OCI-LY1 (cell line): ENCODE measurements around the gene TRPC1.
A peak's percentile ranks its signal among the peaks of the same experiment; 100 is the strongest.

Source experiments
- H2AFZ ChIP-seq: fragments of 200-600 bp; sonication (generic), shearing (Covaris generic); 2 replicates; pipeline ENCODE4 v1.6.0; 2014; ENCODE audit warnings: antibody characterized with exemption, mild to moderate bottlenecking, low read length
- H3F3A ChIP-seq: fragments of 200-600 bp; sonication (generic), shearing (Covaris generic); 2 replicates; pipeline ENCODE4 v1.6.0; 2014; ENCODE audit warnings: mild to moderate bottlenecking, antibody characterized with exemption, low read length, moderate library complexity; ENCODE audit not compliant: insufficient read depth
- H3K27ac ChIP-seq: fragments of 200-600 bp; sonication (generic); 2 replicates; pipeline ENCODE4 v1.5.1; 2014; ENCODE audit warnings: low read length, mixed run types, mild to moderate bottlenecking, low read depth; ENCODE audit not compliant: poor library complexity, severe bottlenecking
- H3K27me3 ChIP-seq: fragments of 200-600 bp; sonication (generic); 2 replicates; pipeline ENCODE4 v1.6.0; 2014; ENCODE audit warnings: antibody characterized with exemption, mild to moderate bottlenecking, low read length, moderate library complexity; ENCODE audit not compliant: insufficient read depth
- H3K36me3 ChIP-seq: fragments of 200-600 bp; sonication (generic); 2 replicates; pipeline ENCODE4 v1.6.1; 2014; ENCODE audit warnings: mild to moderate bottlenecking, antibody characterized with exemption, low read length, moderate library complexity, mixed read lengths; ENCODE audit not compliant: insufficient read depth
- H3K4me1 ChIP-seq: fragments of 200-600 bp; sonication (generic); 2 replicates; pipeline ENCODE4 v1.5.1; 2014; ENCODE audit warnings: mild to moderate bottlenecking, low read length, moderate library complexity; ENCODE audit not compliant: insufficient read depth, severe bottlenecking
- H3K4me2 ChIP-seq: fragments of 200-600 bp; sonication (generic), shearing (Covaris generic); 2 replicates; pipeline ENCODE4 v1.6.1; 2014; ENCODE audit warnings: low read length
- H3K4me3 ChIP-seq: fragments of 200-600 bp; sonication (generic); 2 replicates; pipeline ENCODE4 v1.5.1; 2014; ENCODE audit warnings: low read length, low read depth, mild to moderate bottlenecking, mixed read lengths; ENCODE audit not compliant: poor library complexity, severe bottlenecking
- H3K79me2 ChIP-seq: fragments of 200-600 bp; shearing (Covaris generic); 2 replicates; pipeline ENCODE4 v1.6.1; 2016; ENCODE audit warnings: mixed run types, low read length, mixed read lengths; ENCODE audit not compliant: insufficient read depth
- H3K9ac ChIP-seq: fragments of 200-600 bp; sonication (generic), shearing (Covaris generic); 2 replicates; pipeline ENCODE4 v1.6.1; 2014; ENCODE audit warnings: mild to moderate bottlenecking, low read length, mixed read lengths
- H3K9me2 ChIP-seq: fragments of 200-600 bp; sonication (generic), shearing (Covaris generic); 2 replicates; pipeline ENCODE4 v1.6.1; 2014; ENCODE audit warnings: low read depth, mild to moderate bottlenecking, low read length, mixed read lengths
- H3K9me3 ChIP-seq: fragments of 200-600 bp; shearing (Covaris generic); 2 replicates; pipeline ENCODE4 v1.6.1; 2014; ENCODE audit warnings: low read length, mixed read lengths
- H4K20me1 ChIP-seq: fragments of 200-600 bp; sonication (generic), shearing (Covaris generic); 2 replicates; pipeline ENCODE4 v1.6.0; 2016; ENCODE audit warnings: mild to moderate bottlenecking, low read length; ENCODE audit not compliant: insufficient read depth
- CTCF ChIP-seq: fragments of 200-600 bp; sonication (generic), shearing (Covaris generic); IDR thresholded peaks from 2 replicates; pipeline ENCODE4 v1.5.1; 2017; ENCODE audit warnings: mild to moderate bottlenecking, antibody characterized with exemption, low read length, moderate library complexity, mixed read lengths
- EZH2 ChIP-seq: fragments of 200-600 bp; sonication (generic), shearing (Covaris generic); IDR thresholded peaks from 2 replicates; pipeline ENCODE4 v1.8.0; 2017; ENCODE audit warnings: borderline replicate concordance, mixed run types, mild to moderate bottlenecking, antibody characterized with exemption, low read length, moderate library complexity, mixed read lengths

Gene TRPC1

GRCh38 chr3:142844339-142844977 is 120.6 kb downstream of the TRPC1 start:
- no peaks in the 10 kb centered on the region for H3K4me1 ChIP-seq
- TF ChIP-seq CTCF: peak; percentile 73
- no peak for TF ChIP-seq EZH2
- H3K79me2 ChIP-seq: no peaks in the 10 kb centered on the region
- H3F3A ChIP-seq: no peaks in the 10 kb centered on the region
- no peak overlapping the region for H2AFZ ChIP-seq
- no peak overlapping the region for H3K9ac ChIP-seq
- no peak overlapping the region for H3K27ac ChIP-seq
- H4K20me1 ChIP-seq: no peaks in the 10 kb centered on the region
- H3K4me2 ChIP-seq: no peak overlapping the region
- no peaks in the 10 kb centered on the region for H3K9me3 ChIP-seq
- H3K27me3 ChIP-seq: no peaks in the 10 kb centered on the region
- no peaks in the 10 kb centered on the region for H3K9me2 ChIP-seq
- no peak overlapping the region for H3K4me3 ChIP-seq
- H3K36me3 ChIP-seq: no peaks in the 10 kb centered on the region

GRCh38 chr3:142846779-142847577 is 123.1 kb downstream of the TRPC1 start:
- Histone ChIP-seq H3F3A (no peaks in the 10 kb centered on the region), H3K27ac (no peak overlapping the region), H3K27me3 (0 out of 2 replicates have a peak, but pooled peaks cover 3% of the 10 kb centered on the region), H3K36me3 (no peaks in the 10 kb centered on the region), H3K9me3 (no peaks in the 10 kb centered on the region), H3K9me2 (no peaks in the 10 kb centered on the region), H3K79me2 (no peaks in the 10 kb centered on the region), H3K4me1 (no peaks in the 10 kb centered on the region), H3K9ac (no peak overlapping the region), H3K4me3 (no peak overlapping the region), H2AFZ (no peak overlapping the region), H4K20me1 (no peaks in the 10 kb centered on the region), H3K4me2 (no peak overlapping the region)
- TF ChIP-seq EZH2 (no peak), CTCF (no peak)

- no peaks in the 10 kb centered on the region for H3K36me3 ChIP-seq
- TF ChIP-seq EZH2 (no peak), CTCF (no peak)
- H3K79me2 ChIP-seq: no peaks in the 10 kb centered on the region
- 0 out of 2 replicates have a peak, but pooled peaks cover 4% of the 10 kb centered on the region for H3K27me3 ChIP-seq
- H3K4me3 ChIP-seq: no peak overlapping the region
- no peaks in the 10 kb centered on the region for H3K9me3 ChIP-seq
- H3K9me2 ChIP-seq: no peaks in the 10 kb centered on the region
- no peaks in the 10 kb centered on the region for H3F3A ChIP-seq
- no peaks in the 10 kb centered on the region for H4K20me1 ChIP-seq
- no peak overlapping the region for H2AFZ ChIP-seq
- H3K4me2 ChIP-seq: no peak overlapping the region
- no peak overlapping the region for H3K9ac ChIP-seq
- H3K4me1 ChIP-seq: no peaks in the 10 kb centered on the region
- H3K27ac ChIP-seq: no peak overlapping the region
Observed at GRCh38 chr3:142849148-142849547, 125.3 kb downstream of the TRPC1 start.
